ENCODE data around the gene PKNOX2.

The PKNOX2 gene

GRCh38 chr11:125164422-125165110 is at the start of gene PKNOX2:
Gene PKNOX2, plus strand, starts transcription at chr11:125164751. Its CDS starts 186,555 bp downstream, at chr11:125351306.
- peak; percentile 70 for DNase-seq

- no peak for DNase-seq
These were observed 47.1 kb upstream of the PKNOX2 start for GRCh38 chr11:125117429-125117828.

GRCh38 chr11:125123194-125123946 is 41.2 kb upstream of the PKNOX2 start:
- DNase-seq: no peak

- peak; percentile 73 for DNase-seq
These were observed 40.5 kb upstream of the PKNOX2 start for GRCh38 chr11:125123947-125124617.

GRCh38 chr11:125124618-125124992 is 39.9 kb upstream of the PKNOX2 start:
- DNase-seq: no peak

- no peak for DNase-seq
These were observed 36.1 kb upstream of the PKNOX2 start for GRCh38 chr11:125128450-125128849.

GRCh38 chr11:125129316-125129993 is 35.1 kb upstream of the PKNOX2 start:
- no peak for DNase-seq

- DNase-seq: no peak
These were observed 32.5 kb upstream of the PKNOX2 start for GRCh38 chr11:125132071-125132470.

- DNase-seq: no peak
These were observed 32.0 kb upstream of the PKNOX2 start for GRCh38 chr11:125132596-125132995.

- no peak for DNase-seq
These were observed 28.6 kb upstream of the PKNOX2 start for GRCh38 chr11:125136001-125136400.

- DNase-seq: no peak
These were observed 25.6 kb upstream of the PKNOX2 start for GRCh38 chr11:125138966-125139365.

- DNase-seq: no peak
These were observed 24.8 kb upstream of the PKNOX2 start for GRCh38 chr11:125139778-125140177.

GRCh38 chr11:125140233-125140632 is 24.3 kb upstream of the PKNOX2 start:
- DNase-seq: no peak

- no peak for DNase-seq
These were observed 23.4 kb upstream of the PKNOX2 start for GRCh38 chr11:125141178-125141577.

GRCh38 chr11:125141686-125142535 is 22.6 kb upstream of the PKNOX2 start:
- DNase-seq: peak; percentile 64

- DNase-seq: no peak
These were observed 18.3 kb upstream of the PKNOX2 start for GRCh38 chr11:125146232-125146631.

GRCh38 chr11:125147280-125147679 is 17.3 kb upstream of the PKNOX2 start:
- no peak for DNase-seq

- DNase-seq: no peak
These were observed 16.5 kb upstream of the PKNOX2 start for GRCh38 chr11:125148011-125148410.

- DNase-seq: no peak
These were observed 15.8 kb upstream of the PKNOX2 start for GRCh38 chr11:125148743-125149142.

GRCh38 chr11:125153837-125154236 is 10.7 kb upstream of the PKNOX2 start:
- DNase-seq: no peak

- no peak for DNase-seq
These were observed 10.0 kb upstream of the PKNOX2 start for GRCh38 chr11:125154378-125155099.

GRCh38 chr11:125155100-125155444 is 9.5 kb upstream of the PKNOX2 start:
- no peak for DNase-seq
